Coronary artery (tissue), 2 donors: ENCODE measurements around the gene MROH2A.
A peak's percentile ranks its signal among the peaks of the same experiment; 100 is the strongest.

Experiments
- DNase-seq: peaks from one replicate; pipeline ENCODE4 v3.0.0-alpha.2; 2017; ENCODE audit warnings: low spot score
- H3K27ac ChIP-seq, 2 donors: fragments of 200-600 bp; sonication (generic); one replicate each; pipeline ENCODE4 v1.5.1; 2016 to 2019
- H3K4me3 ChIP-seq: fragments of 200-600 bp; sonication (generic); 2 replicates; pipeline ENCODE4 v1.5.1; 2016; ENCODE audit warnings: mild to moderate bottlenecking, moderate library complexity
- TF ChIP-seq, protein P1 (sequence below): fragments of 200-600 bp; sonication (generic); IDR thresholded peaks from one replicate; pipeline ENCODE4 v1.5.1; 2019; ENCODE audit warnings: antibody characterized with exemption

MROH2A gene

DNA sequence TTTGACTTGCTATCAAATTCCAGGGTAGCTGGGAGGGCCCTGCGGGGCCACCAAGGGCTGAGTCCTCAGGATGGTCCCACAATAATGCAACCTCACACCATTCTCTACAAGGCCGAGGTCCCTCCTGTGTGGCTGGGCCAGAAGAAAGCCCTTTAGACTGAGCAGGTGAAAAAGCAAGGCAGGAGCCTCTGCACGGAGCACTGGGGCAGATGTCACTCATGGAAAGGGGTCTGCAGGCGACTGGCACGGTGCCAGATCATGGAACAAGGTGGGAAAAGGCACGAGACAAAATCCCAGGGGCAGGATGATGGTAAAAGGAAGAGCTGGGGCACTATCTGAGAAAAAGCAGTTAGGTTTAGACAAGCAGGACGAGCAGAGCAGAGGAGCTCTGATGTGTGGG is 60.1 kb downstream of the MROH2A start:
- DNase-seq: peak; percentile 57
- Histone ChIP-seq H3K4me3 (no peak overlapping the region), H3K27ac (no peak overlapping the region)
- TF ChIP-seq, protein P1, sequence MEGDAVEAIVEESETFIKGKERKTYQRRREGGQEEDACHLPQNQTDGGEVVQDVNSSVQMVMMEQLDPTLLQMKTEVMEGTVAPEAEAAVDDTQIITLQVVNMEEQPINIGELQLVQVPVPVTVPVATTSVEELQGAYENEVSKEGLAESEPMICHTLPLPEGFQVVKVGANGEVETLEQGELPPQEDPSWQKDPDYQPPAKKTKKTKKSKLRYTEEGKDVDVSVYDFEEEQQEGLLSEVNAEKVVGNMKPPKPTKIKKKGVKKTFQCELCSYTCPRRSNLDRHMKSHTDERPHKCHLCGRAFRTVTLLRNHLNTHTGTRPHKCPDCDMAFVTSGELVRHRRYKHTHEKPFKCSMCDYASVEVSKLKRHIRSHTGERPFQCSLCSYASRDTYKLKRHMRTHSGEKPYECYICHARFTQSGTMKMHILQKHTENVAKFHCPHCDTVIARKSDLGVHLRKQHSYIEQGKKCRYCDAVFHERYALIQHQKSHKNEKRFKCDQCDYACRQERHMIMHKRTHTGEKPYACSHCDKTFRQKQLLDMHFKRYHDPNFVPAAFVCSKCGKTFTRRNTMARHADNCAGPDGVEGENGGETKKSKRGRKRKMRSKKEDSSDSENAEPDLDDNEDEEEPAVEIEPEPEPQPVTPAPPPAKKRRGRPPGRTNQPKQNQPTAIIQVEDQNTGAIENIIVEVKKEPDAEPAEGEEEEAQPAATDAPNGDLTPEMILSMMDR: no peak

GRCh38 chr2:233838726-233839446 is 60.8 kb downstream of the MROH2A start:
- Histone ChIP-seq H3K4me3 (no peak overlapping the region), H3K27ac (no peak overlapping the region)
- DNase-seq: peak; percentile 64
- TF ChIP-seq, protein P1: no peak

DNA sequence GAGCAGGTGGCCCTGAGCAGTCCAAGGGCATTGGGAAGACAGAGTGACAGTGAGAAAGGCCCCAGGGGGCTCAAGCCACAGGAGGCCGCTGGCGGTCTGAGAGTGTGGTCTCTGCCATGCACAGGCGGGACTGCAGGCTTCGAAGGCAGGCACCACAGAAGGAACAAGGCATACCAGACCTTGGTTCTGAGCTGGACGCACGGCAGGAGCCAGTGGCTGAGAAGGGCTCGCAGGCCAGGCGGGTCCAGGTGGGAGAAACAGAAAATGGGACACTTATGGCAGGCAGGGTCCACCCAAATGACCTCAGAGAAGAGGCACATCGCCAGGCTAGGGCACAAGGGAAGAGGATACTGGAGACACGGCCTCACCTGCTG is 61.3 kb downstream of the MROH2A start:
- Histone ChIP-seq H3K4me3 (no peak overlapping the region), H3K27ac (no peak overlapping the region)
- DNase-seq: peak; percentile 43
- TF ChIP-seq, protein P1: no peak

DNA sequence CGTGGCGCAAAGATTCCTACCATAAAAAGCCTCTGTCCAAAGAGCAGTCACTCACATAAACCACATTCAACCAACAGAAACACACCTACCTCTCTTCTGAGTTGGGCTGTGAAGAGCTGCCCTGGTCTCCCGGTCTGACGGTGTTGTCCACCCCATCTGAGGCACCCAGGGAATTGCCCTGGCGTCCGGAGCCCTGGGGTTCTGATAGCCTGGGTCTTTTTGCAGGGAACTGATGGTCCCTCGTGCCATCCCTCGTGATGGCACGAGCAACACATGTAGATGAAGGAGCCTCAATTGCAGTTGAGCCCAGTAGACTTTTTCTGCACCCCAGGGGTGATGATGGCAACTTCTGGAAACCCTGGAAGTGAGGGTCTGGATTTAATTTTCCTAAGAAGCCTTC is 62.4 kb downstream of the MROH2A start:
- DNase-seq: peak; percentile 28
- no peak overlapping the region for H3K27ac ChIP-seq
- no peak overlapping the region for H3K4me3 ChIP-seq
- TF ChIP-seq, protein P1: no peak

DNA sequence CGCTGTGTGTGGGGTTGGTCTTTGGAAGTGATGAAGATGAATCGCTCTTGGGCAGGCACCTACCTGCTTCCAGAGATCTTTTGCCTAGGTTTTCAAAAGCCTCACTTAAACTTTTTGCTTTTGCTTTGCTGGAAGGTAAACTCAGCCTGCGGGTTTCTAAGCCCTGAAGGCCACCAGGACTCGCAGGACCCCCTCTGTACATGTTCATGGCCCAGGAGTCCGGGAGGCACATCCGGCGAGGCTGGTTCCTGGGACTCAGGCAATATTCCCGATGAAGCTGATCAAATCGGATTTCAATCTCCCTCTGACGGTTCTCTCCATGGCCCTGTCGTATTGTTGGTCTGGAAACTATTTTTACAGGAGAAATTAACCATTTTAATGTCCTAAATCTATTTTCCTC is 63.1 kb downstream of the MROH2A start:
- no peak for DNase-seq
- TF ChIP-seq, protein P1: no peak
- H3K4me3 ChIP-seq: no peak overlapping the region
- H3K27ac ChIP-seq: no peak overlapping the region

DNA sequence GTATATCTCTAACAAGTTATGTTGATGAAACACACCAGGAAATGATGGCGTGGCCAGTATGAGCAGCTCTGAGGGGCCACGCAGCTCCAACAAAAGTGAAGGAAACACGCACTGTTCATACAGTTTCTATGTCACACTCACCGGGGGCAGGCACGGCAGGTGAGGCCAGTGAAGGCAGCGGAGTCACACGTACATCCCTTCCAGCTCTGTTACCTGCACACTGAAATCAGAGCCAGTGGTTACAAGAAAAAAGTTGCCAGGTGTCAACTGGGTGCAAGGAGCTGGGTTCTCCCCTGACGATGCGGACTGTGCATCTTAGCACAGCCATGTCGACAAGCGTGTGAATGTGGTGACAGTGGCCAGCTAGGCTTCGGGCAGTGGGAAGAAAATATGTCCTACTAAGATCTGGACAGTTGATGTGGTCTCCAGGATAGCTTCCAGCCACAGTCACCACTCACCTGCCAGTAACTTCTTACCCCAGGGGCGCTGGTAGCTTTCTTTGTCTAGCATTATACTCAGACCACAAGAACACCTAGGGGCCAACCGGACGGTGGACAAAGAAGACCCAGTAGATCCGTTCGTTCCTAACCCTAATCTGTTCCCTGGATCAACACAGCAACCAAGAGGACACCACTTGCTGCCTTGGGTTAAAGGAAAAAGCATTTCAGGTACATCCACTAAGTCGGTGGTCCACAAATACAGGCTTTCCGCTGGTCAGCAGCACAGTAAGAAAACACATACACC is 66.1 kb downstream of the MROH2A start:
- Histone ChIP-seq H3K27ac (no peak overlapping the region), H3K4me3 (no peak overlapping the region)
- DNase-seq: no peak
- TF ChIP-seq, protein P1: no peak

- H3K27ac ChIP-seq: no peak overlapping the region
- TF ChIP-seq, protein P1: no peak
- peak; percentile 50 for DNase-seq
- no peak overlapping the region for H3K4me3 ChIP-seq
These were observed 66.7 kb downstream of the MROH2A start for GRCh38 chr2:233844836-233845235.
